Activated naive CD4-positive, alpha-beta T cell treated with anti-CD3 and anti-CD28 coated beads, Interleukin-2, amount 50 U/mL, for 72 hours (primary cell): ENCODE data around the gene ACACB. TPM values are rescaled to one million over a fixed set of nuclear protein-coding genes. Genes with fewer than 3 reads are reported as not detected.
A peak's percentile ranks its signal among the peaks of the same experiment; 100 is the strongest.

Experiments used
- ATAC-seq, 2 donors: fragments of 150-1000 bp; cut with Tn5 transposase; 2 replicates each; pipeline ENCODE4 v1.10.0; 2021; ENCODE audit warnings: mild to moderate bottlenecking in 2 of 2, moderate library complexity in 2 of 2
- DNase-seq, 2 donors: peaks; one replicate each; pipeline ENCODE4 v3.0.0; 2021 to 2022; ENCODE audit warnings: low spot score in 2 of 2
- H3K27ac Mint-ChIP-seq, 2 donors: one replicate each; pipeline ENCODE4 v1.8.0; 2022; ENCODE audit warnings: mild to moderate bottlenecking in 2 of 2, mixed read lengths in 2 of 2
- H3K36me3 Mint-ChIP-seq, 2 donors: one replicate each; pipeline ENCODE4 v1.8.0; 2022; ENCODE audit warnings: mixed read lengths in 2 of 2
- H3K9me3 Mint-ChIP-seq, 2 donors: one replicate each; pipeline ENCODE4 v1.8.0; 2022; ENCODE audit warnings: mixed read lengths in 2 of 2
- total RNA-seq, 2 donors: library from RNA; stranded (reverse); gene quantifications; one replicate each; pipeline ENCODE4 v1.2.3, GENCODE V29; 2022

ACACB gene
- total RNA-seq, 2 donors from 2014 or later, result 13.4 to 23.7 TPM

DNA sequence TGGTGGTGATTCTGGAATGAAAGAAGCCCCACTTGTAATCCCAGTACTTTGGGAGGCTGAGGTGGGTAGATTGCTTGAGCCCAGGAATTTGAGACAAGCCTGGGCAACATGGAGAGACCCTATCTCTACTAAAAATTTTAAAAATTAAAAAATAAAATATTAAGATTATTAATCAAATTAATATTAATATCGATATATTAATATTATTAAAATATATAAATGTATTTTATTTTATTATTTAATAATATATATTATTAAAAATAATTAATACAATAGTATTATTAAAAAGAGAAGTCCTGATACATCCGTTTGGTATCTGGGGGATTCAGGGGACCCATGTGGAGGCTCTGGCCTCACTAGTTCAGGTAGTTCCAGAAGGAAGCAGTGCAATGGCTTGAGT, 124.0 kb downstream of the ACACB start:
- ATAC-seq (no peak), DNase-seq (no peak)
- peaks cover 0 to 16% of the 10 kb centered on the region in 2 donors for H3K36me3 Mint-ChIP-seq
- no peak overlapping the region for H3K27ac Mint-ChIP-seq
- H3K9me3 Mint-ChIP-seq, result no peaks in the 10 kb centered on the region

DNA sequence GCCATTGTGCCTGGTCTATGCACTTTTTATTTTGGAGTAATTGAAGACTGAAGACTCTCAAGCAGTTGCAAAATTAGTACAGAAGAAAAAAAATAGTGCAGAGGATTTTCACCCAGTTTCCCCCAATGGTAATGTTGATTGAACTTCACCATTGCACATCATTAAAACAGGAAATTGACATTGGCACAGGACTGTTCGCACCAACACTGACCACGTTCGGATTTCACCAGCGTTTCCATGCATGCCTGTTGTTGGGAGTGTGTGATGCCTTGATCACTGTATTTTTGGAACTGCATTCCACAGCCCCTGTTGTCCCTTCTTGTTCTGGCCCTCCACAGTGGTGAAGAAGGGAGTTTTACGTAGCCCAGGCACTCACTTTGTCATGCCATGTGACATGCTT, 125.5 kb downstream of the ACACB start:
- Mint-ChIP-seq H3K9me3 (no peaks in the 10 kb centered on the region), H3K27ac (no peak overlapping the region), H3K36me3 (peaks cover 0 to 16% of the 10 kb centered on the region in 2 donors)
- DNase-seq (no peak), ATAC-seq (no peak)

- Mint-ChIP-seq H3K9me3 (no peaks in the 10 kb centered on the region), H3K27ac (no peak overlapping the region), H3K36me3 (peaks cover 0 to 10% of the 10 kb centered on the region in 2 donors)
- no peak for ATAC-seq
- no peak for DNase-seq
Observed at GRCh38 chr12:109244073-109244472, 127.7 kb downstream of the ACACB start.

GRCh38 chr12:109246221-109246620, 129.8 kb downstream of the ACACB start:
- Mint-ChIP-seq H3K9me3 (no peaks in the 10 kb centered on the region), H3K36me3 (peaks cover 9 to 10% of the 10 kb centered on the region in 2 donors), H3K27ac (no peak overlapping the region)
- DNase-seq (no peak), ATAC-seq (no peak)

- Mint-ChIP-seq H3K36me3 (peaks cover 14 to 21% of the 10 kb centered on the region in 2 donors), H3K27ac (peak overlapping the region in 1 of 2 donors; percentile 88), H3K9me3 (peaks cover under 1 to 3% of the 10 kb centered on the region in 2 donors)
- ATAC-seq, result no peak
- no peak for DNase-seq
Observed at GRCh38 chr12:109247831-109248654, 131.7 kb downstream of the ACACB start.

- DNase-seq (no peak), ATAC-seq (peak in 1 of 2 donors; percentile 20)
- H3K36me3 Mint-ChIP-seq, result peaks cover 35 to 42% of the 10 kb centered on the region in 2 donors
- H3K27ac Mint-ChIP-seq, result no peak overlapping the region
- peaks cover 11 to 15% of the 10 kb centered on the region in 2 donors for H3K9me3 Mint-ChIP-seq
Observed at GRCh38 chr12:109250523-109250922, 134.1 kb downstream of the ACACB start.

GRCh38 chr12:109252799-109253198, 136.4 kb downstream of the ACACB start:
- Mint-ChIP-seq H3K9me3 (peaks cover 11 to 15% of the 10 kb centered on the region in 2 donors), H3K36me3 (peaks cover 35 to 45% of the 10 kb centered on the region in 2 donors), H3K27ac (no peak overlapping the region)
- ATAC-seq, result no peak
- no peak for DNase-seq

GRCh38 chr12:109253913-109254544, 137.6 kb downstream of the ACACB start:
- H3K36me3 Mint-ChIP-seq, result peaks cover 35 to 45% of the 10 kb centered on the region in 2 donors
- H3K27ac Mint-ChIP-seq, result no peak overlapping the region
- H3K9me3 Mint-ChIP-seq, result peaks cover 11 to 15% of the 10 kb centered on the region in 2 donors
- no peak for ATAC-seq
- no peak for DNase-seq

DNA sequence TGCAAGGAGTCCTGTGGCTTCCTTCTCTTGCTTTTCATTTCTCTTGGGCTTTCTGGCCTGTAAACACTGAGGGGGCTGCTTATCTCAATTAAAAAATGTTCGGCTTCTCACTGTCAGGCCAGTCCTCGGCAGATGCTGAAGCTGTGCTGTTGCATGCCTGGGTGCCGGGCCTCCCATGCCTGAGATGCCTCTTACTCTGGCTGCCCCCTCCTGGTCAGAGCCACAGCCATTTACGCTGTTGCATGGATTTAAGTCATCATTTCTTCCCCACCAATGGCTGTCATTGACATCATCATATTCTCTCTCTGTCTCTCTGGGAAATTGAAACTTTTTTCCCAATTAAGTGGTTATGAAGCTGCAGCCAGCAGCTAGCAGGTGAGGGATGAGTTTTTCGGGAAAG, 139.0 kb downstream of the ACACB start:
- H3K36me3 Mint-ChIP-seq, result peaks cover 33 to 40% of the 10 kb centered on the region in 2 donors
- peaks cover 11 to 15% of the 10 kb centered on the region in 2 donors for H3K9me3 Mint-ChIP-seq
- DNase-seq (no peak), ATAC-seq (no peak)
- no peak overlapping the region for H3K27ac Mint-ChIP-seq

- DNase-seq (no peak), ATAC-seq (no peak)
- Mint-ChIP-seq H3K9me3 (peaks cover 11 to 15% of the 10 kb centered on the region in 2 donors), H3K36me3 (peaks cover 30 to 35% of the 10 kb centered on the region in 2 donors), H3K27ac (no peak overlapping the region)
Observed at GRCh38 chr12:109256011-109256410, 139.6 kb downstream of the ACACB start.

DNA sequence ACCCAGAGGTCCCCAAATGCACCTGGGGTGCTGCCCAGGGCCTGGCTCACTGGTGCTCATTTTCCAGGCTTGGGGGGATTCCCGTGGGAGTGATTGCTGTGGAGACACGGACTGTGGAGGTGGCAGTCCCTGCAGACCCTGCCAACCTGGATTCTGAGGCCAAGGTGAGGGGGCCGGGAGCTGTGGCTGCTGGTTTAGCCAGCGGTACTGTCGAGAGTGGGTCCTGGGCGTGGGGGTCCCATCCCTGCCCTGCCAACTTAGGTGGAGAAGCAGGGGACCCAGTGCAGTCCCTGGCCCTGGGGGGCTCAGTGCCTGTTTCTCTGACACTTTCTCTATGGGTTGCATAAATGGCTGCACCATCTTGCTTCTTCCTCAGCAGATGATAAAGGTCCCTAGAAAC, 141.8 kb downstream of the ACACB start:
- DNase-seq (no peak), ATAC-seq (no peak)
- peaks cover 19 to 22% of the 10 kb centered on the region in 2 donors for H3K36me3 Mint-ChIP-seq
- peaks cover 9 to 10% of the 10 kb centered on the region in 2 donors for H3K9me3 Mint-ChIP-seq
- no peak overlapping the region for H3K27ac Mint-ChIP-seq

DNA sequence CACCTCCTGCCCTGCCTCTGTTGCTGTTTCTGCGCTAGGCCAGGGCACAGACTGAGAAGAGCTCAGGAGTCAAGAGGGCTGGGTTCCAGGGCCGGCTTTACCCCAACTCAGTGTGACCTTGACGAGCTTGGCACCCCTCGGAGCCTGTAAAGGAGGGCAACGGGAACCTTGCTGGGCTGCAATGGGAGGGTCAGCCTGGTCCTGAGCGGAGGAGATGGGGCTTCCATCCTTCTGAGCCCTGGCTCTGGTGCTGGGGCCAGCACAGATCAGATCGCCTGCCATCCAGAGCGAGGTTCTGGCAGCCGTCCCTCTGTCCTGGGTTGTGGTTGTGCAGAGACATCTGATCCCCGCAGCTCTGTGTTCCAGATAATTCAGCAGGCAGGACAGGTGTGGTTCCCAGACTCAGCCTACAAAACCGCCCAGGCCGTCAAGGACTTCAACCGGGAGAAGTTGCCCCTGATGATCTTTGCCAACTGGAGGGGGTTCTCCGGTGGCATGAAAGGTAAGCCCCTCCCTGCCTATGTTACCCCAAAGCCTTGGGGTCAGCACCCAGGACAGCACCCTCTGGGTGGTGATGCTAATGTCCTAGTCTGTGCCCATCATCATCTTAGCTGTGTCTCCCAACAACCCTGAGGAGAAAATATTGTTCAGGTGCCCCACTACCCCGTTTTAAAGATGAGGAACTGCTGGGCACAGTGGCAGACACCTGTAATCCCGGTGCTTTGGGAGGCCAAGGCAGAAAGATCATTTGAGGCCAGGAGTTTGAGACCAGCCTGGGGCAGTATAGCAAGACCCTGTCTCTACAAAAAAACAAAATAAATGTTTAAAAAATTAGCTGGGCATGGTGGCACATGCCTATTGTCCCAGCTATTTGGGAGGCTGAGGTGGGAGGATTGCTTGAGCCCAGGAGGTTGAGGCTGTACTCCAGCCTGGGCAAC, 142.5 kb downstream of the ACACB start:
- DNase-seq (no peak), ATAC-seq (no peak)
- H3K36me3 Mint-ChIP-seq, result peaks cover 19 to 21% of the 10 kb centered on the region in 2 donors
- H3K27ac Mint-ChIP-seq, result peak overlapping the region in 1 of 2 donors; percentile 34
- H3K9me3 Mint-ChIP-seq, result peaks cover 2 to 3% of the 10 kb centered on the region in 2 donors

GRCh38 chr12:109259545-109259895, 143.1 kb downstream of the ACACB start:
- no peak for ATAC-seq
- peaks cover 15 to 19% of the 10 kb centered on the region in 2 donors for H3K36me3 Mint-ChIP-seq
- peak overlapping the region in 1 of 2 donors; percentile 34 for H3K27ac Mint-ChIP-seq
- H3K9me3 Mint-ChIP-seq, result no peaks in the 10 kb centered on the region
- DNase-seq, result no peak

DNA sequence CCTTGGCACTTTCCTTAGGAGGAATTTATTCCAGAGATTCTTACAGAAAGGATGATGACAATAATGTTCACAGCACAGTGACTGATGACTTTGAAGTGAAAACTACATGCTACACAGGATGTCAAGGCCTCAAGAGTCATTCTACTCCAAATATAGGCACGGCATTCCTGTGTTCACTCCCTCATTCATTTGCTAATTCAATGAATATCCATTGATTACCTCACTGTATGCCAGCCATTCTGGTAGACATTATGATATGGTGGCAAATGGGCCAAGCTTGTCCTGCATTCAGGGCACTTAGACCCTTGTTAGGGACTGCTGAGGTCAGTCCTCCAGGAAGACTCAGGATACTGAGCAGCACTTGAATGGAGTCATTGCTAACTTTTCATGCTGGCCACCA, 144.7 kb downstream of the ACACB start:
- ATAC-seq (no peak), DNase-seq (no peak)
- H3K9me3 Mint-ChIP-seq, result no peaks in the 10 kb centered on the region
- H3K27ac Mint-ChIP-seq, result no peak overlapping the region
- H3K36me3 Mint-ChIP-seq, result peaks cover 6 to 7% of the 10 kb centered on the region in 2 donors

DNA sequence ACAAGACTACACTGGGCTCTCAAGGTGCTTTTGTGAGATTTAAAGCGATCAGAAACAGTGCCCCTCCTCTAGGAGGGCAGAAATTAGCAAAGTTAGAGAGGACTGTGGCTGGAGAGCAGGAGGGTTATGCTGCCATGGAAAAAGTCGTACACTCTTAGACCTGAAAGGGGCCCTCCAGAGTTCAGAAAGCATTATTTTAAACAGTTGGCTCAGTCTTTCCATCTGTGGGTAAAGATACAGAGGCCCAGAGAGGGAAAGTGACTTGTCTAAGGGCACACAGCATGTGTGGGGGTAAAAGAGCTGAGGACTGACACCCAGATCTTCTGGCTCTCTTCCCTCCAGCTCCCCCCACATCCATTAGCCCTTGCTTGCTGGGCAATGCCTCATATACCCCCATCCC, 145.6 kb downstream of the ACACB start:
- H3K36me3 Mint-ChIP-seq, result peaks cover 6 to 7% of the 10 kb centered on the region in 2 donors
- DNase-seq, result no peak
- H3K9me3 Mint-ChIP-seq, result no peaks in the 10 kb centered on the region
- ATAC-seq, result no peak
- no peak overlapping the region for H3K27ac Mint-ChIP-seq

GRCh38 chr12:109263439-109263838, 147.1 kb downstream of the ACACB start:
- Mint-ChIP-seq H3K36me3 (peaks cover 6 to 7% of the 10 kb centered on the region in 2 donors), H3K9me3 (no peaks in the 10 kb centered on the region), H3K27ac (no peak overlapping the region)
- DNase-seq (no peak), ATAC-seq (no peak)
